PC-9 (cell line): ENCODE results near the gene ZMIZ1. TPM values are rescaled to one million over a fixed set of nuclear protein-coding genes. Genes with fewer than 3 reads are reported as not detected.

Source experiments
- BruUV-seq: library from RNA; stranded (reverse); fragments of 400-500 nt; replicated peaks from 2 replicates; lab custom pipeline; 2021; lab: Mats Ljungman, UMichigan
- CTCF ChIA-PET: fragments of 300-600 bp; sonication (Branson Sonifier 250); formaldehyde crosslinking; loops from one replicate; lab custom pipeline; 2022; ENCODE audit warnings: antibody characterized with exemption; lab: Charles Lee
- POLR2A ChIA-PET: fragments of 300-600 bp; sonication (Branson Sonifier 250); formaldehyde crosslinking; loops from one replicate; lab custom pipeline; 2022; ENCODE audit warnings: antibody characterized with exemption; ENCODE audit not compliant: unreplicated experiment; lab: Charles Lee
- DNase-seq, 2 experiments: peaks; one replicate each; pipeline versions ENCODE4 v3.0.0 to v3.0.0-alpha.2; 2015 to 2022; ENCODE audit warnings: mixed read lengths in 1 of 2
- H2AFZ ChIP-seq: fragments of 200-600 bp; sonication (generic); 2 replicates; pipeline ENCODE4 v1.8.1; 2017; ENCODE audit warnings: antibody characterized with exemption
- H3F3A ChIP-seq: fragments of 200-600 bp; sonication (generic); 2 replicates; pipeline ENCODE4 v1.8.1; 2017; ENCODE audit warnings: antibody characterized with exemption, mild to moderate bottlenecking, low read depth; ENCODE audit not compliant: insufficient read depth
- H3K27ac ChIP-seq: fragments of 200-600 bp; sonication (generic); 2 replicates; pipeline ENCODE4 v1.6.1; 2016; ENCODE audit warnings: mixed run types
- H3K27me3 ChIP-seq: fragments of 200-600 bp; sonication (generic); 2 replicates; pipeline ENCODE4 v1.6.1; 2016; ENCODE audit warnings: low read depth, mixed run types; ENCODE audit not compliant: insufficient read depth
- H3K36me3 ChIP-seq: fragments of 200-600 bp; sonication (generic); 2 replicates; pipeline ENCODE4 v1.6.1; 2016; ENCODE audit warnings: low read depth, mixed run types
- H3K4me1 ChIP-seq: fragments of 200-600 bp; sonication (generic); replicated peaks from 2 replicates; pipeline ENCODE4 v1.6.1; 2016; ENCODE audit warnings: mixed run types; ENCODE audit not compliant: insufficient read depth
- H3K4me2 ChIP-seq: fragments of 200-600 bp; sonication (generic); 2 replicates; pipeline ENCODE4 v1.6.1; 2017; ENCODE audit warnings: mixed run types
- H3K4me3 ChIP-seq: fragments of 200-600 bp; sonication (generic); 2 replicates; pipeline ENCODE4 v1.6.1; 2016; ENCODE audit warnings: mixed run types
- H3K79me2 ChIP-seq: fragments of 200-600 bp; sonication (generic); 2 replicates; pipeline ENCODE4 v1.6.1; 2017; ENCODE audit warnings: low read depth, mixed run types
- H3K9me2 ChIP-seq: fragments of 200-600 bp; sonication (generic); 2 replicates; pipeline ENCODE4 v1.8.1; 2017; ENCODE audit warnings: mild to moderate bottlenecking; ENCODE audit not compliant: insufficient read depth
- H3K9me3 ChIP-seq: fragments of 200-600 bp; sonication (generic); 2 replicates; pipeline ENCODE4 v1.8.1; 2016; ENCODE audit warnings: low read depth; ENCODE audit not compliant: insufficient read depth
- H4K20me1 ChIP-seq: fragments of 200-600 bp; sonication (generic); 2 replicates; pipeline ENCODE4 v1.8.1; 2017; ENCODE audit not compliant: insufficient read depth
- CTCF ChIP-seq: fragments of 200-600 bp; sonication (generic); conservative IDR thresholded peaks from 2 replicates; pipeline ENCODE4 v1.6.1; 2017; ENCODE audit warnings: mixed run types, antibody characterized with exemption, mild to moderate bottlenecking, moderate library complexity
- EZH2 ChIP-seq: fragments of 200-600 bp; sonication (generic); IDR thresholded peaks from 2 replicates; pipeline ENCODE4 v1.8.0; 2017; ENCODE audit warnings: antibody characterized with exemption, low read depth
- intact Hi-C: fragments of 100-400 bp; cut with micrococcal nuclease; formaldehyde crosslinking; loops from one replicate; pipeline ENCODE4 v1.10.0; 2022; ENCODE audit not compliant: unreplicated experiment
- total RNA-seq: library from RNA; stranded (reverse); gene quantifications from 2 replicates; pipeline ENCODE4 v1.2.3, GENCODE V29; 2021

The ZMIZ1 gene
- total RNA-seq, 1 experiment from 2014 or later: 47.6 TPM

- BruUV-seq: no TSS peak
- Histone ChIP-seq H3F3A (peaks cover 60% of the 10 kb centered on the region; the same call in 1 of the 2 replicates), H3K9me3 (no peaks in the 10 kb centered on the region; the same call in 1 of the 2 replicates), H3K4me3 (no peak overlapping the region), H3K27ac (peak overlapping the region; percentile 77), H3K27me3 (no peaks in the 10 kb centered on the region), H3K4me1 (peaks cover 76% of the 10 kb centered on the region), H3K79me2 (no peaks in the 10 kb centered on the region), H2AFZ (no peak overlapping the region), H3K36me3 (no peaks in the 10 kb centered on the region), H3K4me2 (peak overlapping the region; percentile 39), H3K9me2 (no peaks in the 10 kb centered on the region; the same call in 1 of the 2 replicates), H4K20me1 (no peaks in the 10 kb centered on the region)
- TF ChIP-seq EZH2: no peak
- TF ChIP-seq CTCF: no peak
- CTCF ChIA-PET: interaction anchor here (0.6 kb wide), 1 partner anchor 22 kb away, joined by 3 read pairs; no protein-coding TSS in a partner anchor
- DNase-seq: peak; percentile 75 to 98
- intact Hi-C loops: loop anchor here (1.0 kb wide), 1 partner anchor 26 kb away; the partner anchor contains the start of gene PPIF
- POLR2A ChIA-PET: interaction anchor here (0.6 kb wide), 1 partner anchor 36 kb away, joined by 3 read pairs; no protein-coding TSS in a partner anchor
These were observed 252.2 kb downstream of the ZMIZ1 start for GRCh38 chr10:79320820-79321493.

GRCh38 chr10:79321494-79321882, 252.7 kb downstream of the ZMIZ1 start:
- H3K27me3 ChIP-seq: no peaks in the 10 kb centered on the region
- peak overlapping the region; percentile 39 for H3K4me2 ChIP-seq
- TSS peak; percentile 21 for BruUV-seq
- CTCF ChIA-PET: no interaction called here
- no peak for TF ChIP-seq EZH2
- no peak for TF ChIP-seq CTCF
- no peak for DNase-seq
- intact Hi-C loops: loop anchor here (1.0 kb wide), 1 partner anchor 26 kb away; the partner anchor contains the start of gene PPIF
- no peaks in the 10 kb centered on the region for H3K36me3 ChIP-seq
- no peak overlapping the region for H2AFZ ChIP-seq
- H3K79me2 ChIP-seq: no peaks in the 10 kb centered on the region
- no peaks in the 10 kb centered on the region; the same call in 1 of the 2 replicates for H3K9me3 ChIP-seq
- peak overlapping the region; percentile 77 for H3K27ac ChIP-seq
- H3K4me3 ChIP-seq: no peak overlapping the region
- POLR2A ChIA-PET: no interaction called here
- H3K4me1 ChIP-seq: peaks cover 71% of the 10 kb centered on the region
- peaks cover 54% of the 10 kb centered on the region; the same call in 1 of the 2 replicates for H3F3A ChIP-seq
- no peaks in the 10 kb centered on the region for H4K20me1 ChIP-seq
- no peaks in the 10 kb centered on the region; the same call in 1 of the 2 replicates for H3K9me2 ChIP-seq

DNA sequence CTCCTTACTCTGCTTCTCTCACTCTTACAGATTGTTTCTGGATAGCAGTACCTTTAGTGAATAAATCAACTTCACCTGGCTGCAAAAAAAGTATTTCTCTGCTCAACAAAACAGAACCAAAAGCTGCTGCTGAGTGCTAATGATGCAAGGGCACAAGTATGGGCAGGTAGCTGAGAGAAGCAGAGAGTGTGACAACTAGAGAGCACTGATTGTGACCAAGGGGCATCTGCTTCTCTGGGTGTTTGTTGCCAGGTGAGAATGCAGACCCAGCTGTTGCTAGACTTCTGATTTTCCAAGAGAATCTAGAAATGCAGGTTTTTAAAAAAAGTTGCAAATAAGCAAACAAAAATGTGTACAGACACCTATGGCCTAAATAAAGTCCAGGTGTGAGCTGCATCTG, 253.2 kb downstream of the ZMIZ1 start:
- Histone ChIP-seq H3K36me3 (no peaks in the 10 kb centered on the region), H3K79me2 (no peaks in the 10 kb centered on the region), H4K20me1 (no peaks in the 10 kb centered on the region), H3F3A (peaks cover 51% of the 10 kb centered on the region; the same call in 1 of the 2 replicates), H3K9me3 (no peaks in the 10 kb centered on the region; the same call in 1 of the 2 replicates), H3K4me3 (no peak overlapping the region), H3K27ac (peak overlapping the region; percentile 77), H3K27me3 (no peaks in the 10 kb centered on the region), H2AFZ (no peak overlapping the region), H3K9me2 (no peaks in the 10 kb centered on the region; the same call in 1 of the 2 replicates), H3K4me2 (peak overlapping the region; percentile 39), H3K4me1 (peaks cover 67% of the 10 kb centered on the region)
- no peak for DNase-seq
- TF ChIP-seq EZH2 (no peak), CTCF (no peak)
- intact Hi-C loops: loop anchor here (1.0 kb wide), 1 partner anchor 25 kb away; the partner anchor contains the start of gene PPIF
- POLR2A ChIA-PET: no interaction called here
- no TSS peak for BruUV-seq
- CTCF ChIA-PET: no interaction called here
